GOT3 (cell line): ENCODE measurements around the gene HIVEP3.

Experiments
- DNase-seq: peaks from one replicate; lab custom pipeline; 2025; ENCODE audit warnings: mixed read lengths; lab: John Stamatoyannopoulos, UW

HIVEP3 gene

GRCh38 chr1:41894101-41894807 is 24.5 kb downstream of the HIVEP3 start:
- no peak for DNase-seq

GRCh38 chr1:41892301-41892781 is 26.4 kb downstream of the HIVEP3 start:
- no peak for DNase-seq

DNA sequence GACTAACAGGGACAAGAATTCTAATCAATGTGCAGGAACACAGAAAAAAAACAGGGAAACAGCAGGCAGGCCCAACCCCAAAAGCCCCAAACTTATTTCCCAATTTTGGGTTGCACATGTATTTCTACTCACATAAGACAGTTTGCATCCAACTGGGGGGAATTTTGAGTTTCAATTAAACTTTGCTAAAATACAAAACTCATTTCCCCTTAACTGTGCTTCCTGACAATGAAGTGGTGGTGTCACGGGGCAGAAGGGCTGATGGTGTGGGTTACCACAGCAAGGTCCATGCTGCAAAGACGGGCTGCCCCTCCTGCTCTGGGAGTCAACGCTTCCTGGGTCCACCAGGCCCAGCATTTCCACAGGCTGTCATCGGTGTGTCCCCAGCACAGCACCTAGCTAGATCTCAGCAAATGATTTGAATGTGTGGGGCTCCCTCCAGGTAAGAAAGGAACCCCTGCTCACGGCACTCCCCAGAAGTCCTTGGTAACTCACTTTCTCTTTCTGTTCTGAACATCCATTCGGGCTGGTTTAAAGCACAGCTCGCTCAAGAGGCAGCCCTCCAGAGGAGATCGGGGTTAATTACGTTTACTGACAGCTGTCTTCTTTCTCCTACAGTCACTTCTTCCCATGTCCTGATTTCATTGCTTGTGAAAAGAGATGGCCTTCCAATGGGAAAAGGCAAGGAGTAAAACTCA is 27.4 kb downstream of the HIVEP3 start:
- DNase-seq = no peak

GRCh38 chr1:41890825-41891198 is 27.9 kb downstream of the HIVEP3 start:
- no peak for DNase-seq

DNA sequence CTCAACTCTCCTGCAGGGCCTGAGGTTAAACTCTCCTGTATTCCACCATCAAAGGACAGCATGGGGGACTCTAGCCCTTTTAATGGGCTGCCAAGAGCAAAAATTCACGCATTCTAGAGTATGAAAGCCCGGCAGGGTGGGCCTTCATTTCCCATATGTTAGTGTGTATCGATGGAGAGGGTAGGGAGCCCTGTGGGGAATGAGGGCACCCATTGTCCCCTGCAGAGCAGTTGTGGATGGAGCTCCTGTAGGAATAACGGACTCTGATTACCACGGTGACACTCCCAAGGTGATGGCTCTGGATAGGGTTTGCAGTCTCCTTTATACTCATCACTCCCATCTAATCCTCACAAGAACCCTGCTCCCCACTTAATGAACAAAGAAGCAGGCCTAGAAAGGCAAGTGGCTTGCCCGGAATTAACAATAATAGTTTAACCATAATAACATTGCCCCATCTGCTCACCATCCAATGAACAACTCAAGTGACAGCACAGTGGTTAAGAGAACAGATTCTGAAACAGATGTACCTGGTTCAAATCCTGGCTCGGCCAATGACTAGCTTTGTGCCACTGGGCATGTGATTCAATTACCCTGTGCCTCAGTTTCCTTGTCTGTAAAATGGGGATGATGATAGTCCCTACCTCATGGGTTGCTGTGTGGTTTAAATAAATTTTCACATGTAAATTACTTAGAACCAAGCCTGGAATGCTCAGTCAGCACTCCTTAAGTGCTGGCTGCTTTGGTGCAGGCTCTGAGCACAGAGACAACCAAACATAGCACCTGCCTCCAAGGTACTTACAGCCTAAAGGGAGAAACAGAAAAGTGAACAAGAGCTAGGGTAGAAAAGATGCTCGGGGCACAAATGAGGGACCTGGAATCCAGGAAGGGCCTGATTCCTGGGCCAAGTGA is 29.0 kb downstream of the HIVEP3 start:
- DNase-seq = no peak

GRCh38 chr1:41888756-41889155 is 30.0 kb downstream of the HIVEP3 start:
- no peak for DNase-seq

DNA sequence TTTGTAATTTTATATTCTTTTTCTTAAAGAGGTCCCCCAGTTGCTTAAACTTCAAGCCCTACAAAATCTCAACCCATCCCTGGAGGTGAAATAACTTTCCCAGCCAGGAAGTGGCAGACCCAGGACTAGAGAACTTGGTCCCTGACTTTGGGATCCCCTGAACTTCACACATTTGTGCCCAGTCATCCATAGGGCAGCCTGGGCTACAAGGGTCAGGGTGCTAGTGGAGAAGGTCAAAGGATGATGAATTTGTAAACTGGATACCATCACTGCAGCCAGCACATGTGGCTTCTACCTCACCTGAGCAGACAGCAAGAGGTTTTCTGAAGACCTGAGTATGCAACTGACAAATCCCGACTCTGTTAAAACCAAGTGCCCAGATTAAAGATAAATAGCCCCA is 31.4 kb downstream of the HIVEP3 start:
- DNase-seq = no peak

DNA sequence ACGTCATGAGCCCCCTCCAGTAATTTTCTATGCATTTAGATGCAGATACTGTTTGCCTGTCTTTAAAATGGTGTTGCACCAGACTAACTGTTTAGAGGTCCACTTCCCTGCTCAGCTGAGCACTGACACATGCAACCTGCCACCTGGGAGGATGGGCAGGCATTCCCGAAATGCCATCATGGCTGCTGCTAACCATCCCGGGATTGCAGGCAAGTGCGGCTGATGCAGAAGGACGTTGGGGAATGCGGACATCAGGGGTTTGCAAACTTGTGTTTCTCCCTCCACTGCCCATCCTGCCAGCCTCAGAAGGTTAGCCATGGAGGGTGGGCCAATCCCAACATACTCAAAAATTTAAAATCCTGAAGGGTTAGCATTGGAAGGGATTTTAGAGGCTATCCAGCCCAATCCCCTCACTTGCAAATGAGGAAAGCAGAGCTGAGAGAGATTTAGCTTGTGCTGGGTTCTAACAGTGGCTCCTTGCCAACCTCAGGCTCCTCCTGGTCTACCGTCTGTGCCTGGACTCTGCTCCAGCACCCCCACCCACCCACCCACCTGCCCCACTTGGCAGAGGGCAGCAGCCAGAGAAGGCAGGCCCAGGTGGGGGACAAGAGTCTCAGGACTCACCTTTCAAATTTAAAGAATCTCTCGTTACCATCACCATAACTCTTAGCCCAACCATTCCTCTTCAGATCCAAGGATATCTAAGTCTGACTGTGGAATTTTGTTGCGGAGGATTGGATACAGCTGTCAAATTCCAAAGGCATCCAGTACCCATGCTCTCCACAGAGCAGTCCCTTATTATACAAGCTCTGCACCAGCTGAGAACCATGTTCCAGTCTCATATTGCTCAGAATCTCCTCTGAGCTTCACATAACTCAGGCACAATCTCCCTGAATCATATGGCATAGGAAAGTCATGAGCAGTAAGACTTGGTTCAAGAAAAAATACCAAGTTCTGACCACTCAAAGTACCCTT is 34.2 kb downstream of the HIVEP3 start:
- DNase-seq = no peak

- DNase-seq = no peak
Measured at GRCh38 chr1:41883507-41883906, 35.2 kb downstream of the HIVEP3 start.

- no peak for DNase-seq
Measured at GRCh38 chr1:41882486-41882885, 36.2 kb downstream of the HIVEP3 start.

DNA sequence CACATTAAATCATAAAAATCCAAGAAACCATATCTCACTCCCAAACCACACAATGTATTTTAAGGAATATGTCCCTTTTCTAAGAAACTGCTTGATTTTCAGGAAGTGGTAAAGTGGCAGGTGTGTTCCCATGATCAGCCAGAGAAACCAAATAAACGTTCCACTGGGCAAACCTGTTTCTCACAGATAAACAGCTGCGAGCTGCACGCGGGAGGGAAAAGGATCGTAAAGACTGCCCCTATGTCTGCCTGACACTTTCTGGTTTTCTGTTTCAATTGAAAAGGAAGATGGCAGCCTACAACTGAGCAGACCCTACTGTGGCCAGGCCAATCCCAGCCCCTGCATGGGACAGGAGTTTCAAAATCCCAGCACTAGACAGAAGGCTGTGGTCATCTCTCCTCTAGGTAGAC is 36.6 kb downstream of the HIVEP3 start:
- no peak for DNase-seq

DNA sequence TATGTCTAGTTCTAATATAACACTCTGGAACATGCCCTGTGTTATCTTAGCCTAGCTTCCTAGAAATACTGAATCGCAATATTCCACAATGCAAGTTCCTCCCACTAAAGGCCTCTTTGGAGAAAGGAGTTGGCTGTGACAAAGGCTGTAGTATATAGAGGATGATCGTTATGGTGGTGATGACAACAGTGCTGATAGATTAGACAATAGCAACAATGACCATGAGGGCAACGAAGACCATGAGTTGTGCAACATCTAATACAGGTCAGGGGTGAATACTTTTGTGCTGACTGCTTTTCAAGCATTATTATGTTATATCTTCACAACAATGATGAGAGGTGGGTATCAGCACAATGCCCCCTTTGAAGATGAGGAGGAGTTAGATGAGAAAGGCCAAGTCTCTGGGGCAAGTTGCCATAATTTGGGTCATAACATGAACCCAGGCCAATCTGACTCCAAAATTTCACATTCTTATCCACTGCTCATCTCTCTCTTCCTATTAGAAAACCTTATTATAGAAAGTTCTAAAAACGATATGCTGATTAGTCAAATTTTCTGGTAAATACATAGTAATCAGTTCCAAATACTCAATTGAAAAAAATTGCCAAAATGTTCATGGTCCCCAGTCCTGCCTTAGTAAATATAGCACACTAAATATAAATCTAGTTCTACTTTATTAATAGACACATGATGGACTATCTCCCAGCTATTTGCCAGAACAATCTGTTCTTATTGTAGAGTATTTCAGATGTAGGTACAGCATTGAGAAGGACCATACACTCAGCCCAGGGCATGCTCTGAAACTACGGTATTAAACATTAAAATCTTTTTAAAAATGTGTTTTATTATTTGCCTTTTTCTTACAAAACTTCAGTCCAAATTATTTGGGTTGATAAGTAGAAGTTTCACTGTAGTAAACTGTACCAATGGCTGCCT is 37.5 kb downstream of the HIVEP3 start:
- DNase-seq = no peak

DNA sequence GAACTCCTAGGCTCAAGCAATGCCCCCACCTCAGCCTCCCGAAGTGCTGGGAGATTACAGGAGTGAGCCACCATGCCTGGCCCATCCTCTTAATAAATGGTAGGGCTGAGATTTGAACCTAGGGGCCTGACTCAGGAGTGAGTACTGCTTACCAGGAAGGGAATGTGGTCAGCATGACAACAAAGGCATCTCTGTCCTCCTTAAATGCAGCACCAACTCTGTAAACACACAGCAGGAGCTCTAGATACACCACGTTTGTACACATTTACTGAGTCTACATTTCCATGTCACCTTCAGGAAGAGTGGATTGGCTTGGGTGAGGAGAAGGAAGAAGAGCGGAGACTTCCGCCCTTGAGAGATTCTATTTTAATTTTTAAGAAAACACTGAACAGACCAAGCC is 38.5 kb downstream of the HIVEP3 start:
- no peak for DNase-seq

- no peak for DNase-seq
Measured at GRCh38 chr1:41879617-41880016, 39.1 kb downstream of the HIVEP3 start.

GRCh38 chr1:41878911-41879310 is 39.8 kb downstream of the HIVEP3 start:
- DNase-seq = no peak

- no peak for DNase-seq
Measured at GRCh38 chr1:41878495-41878894, 40.2 kb downstream of the HIVEP3 start.

- DNase-seq = no peak
Measured at GRCh38 chr1:41876576-41877445, 41.9 kb downstream of the HIVEP3 start.

DNA sequence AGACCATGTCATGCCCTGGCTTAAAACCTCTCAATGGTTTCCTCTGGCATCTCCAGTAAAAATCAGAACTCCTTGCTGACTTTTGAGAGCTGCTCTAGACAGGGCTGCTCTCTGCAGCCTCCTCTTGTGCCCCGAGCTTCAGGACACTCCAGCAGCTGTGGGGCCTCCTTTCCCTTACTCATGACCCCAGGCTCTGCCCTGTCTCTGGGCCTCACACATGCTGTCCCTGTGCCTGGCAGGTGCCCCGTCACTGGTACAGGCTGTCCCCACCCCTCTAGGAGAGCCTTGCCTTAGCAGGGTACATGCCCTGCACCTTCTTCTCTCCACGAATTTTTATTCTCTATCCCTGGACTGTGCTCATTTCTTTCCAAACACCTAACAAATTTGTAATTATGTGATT is 43.2 kb downstream of the HIVEP3 start:
- no peak for DNase-seq

DNA sequence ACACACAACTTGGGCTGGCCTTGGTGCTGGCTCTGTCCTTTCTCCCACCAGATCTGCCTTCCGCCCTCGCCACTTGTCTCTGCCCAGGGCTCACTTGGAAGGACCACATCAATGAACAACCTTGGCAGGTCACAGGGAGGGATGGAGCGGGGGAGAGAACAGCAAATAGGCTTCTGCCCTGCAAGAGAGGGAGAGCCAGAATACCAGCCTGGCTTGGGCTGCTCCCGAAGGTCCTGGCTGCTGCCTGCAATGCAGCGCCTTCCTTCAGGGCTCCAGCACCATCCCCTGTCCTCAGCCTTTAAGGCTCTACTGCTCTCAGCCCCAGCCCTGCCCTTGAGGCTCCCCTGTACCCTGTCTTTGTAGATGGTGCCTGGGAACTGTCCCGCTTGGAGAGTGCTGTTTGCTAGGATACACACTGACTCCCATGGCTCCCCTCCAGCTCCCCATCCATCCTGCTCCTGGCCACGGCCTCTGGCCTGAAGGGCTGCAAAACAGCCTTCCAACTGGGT is 43.8 kb downstream of the HIVEP3 start:
- DNase-seq = no peak
